NCI-H2196 (cell line): ENCODE results near the gene DHTKD1.
"Not testable (repeated sequence)": the region's sequence is repeated elsewhere in the genome, so short reads cannot be mapped to it uniquely, and the experiment has no call there.

Experiments used
- DNase-seq: peaks from one replicate; lab custom pipeline; 2025; ENCODE audit not compliant: unreplicated experiment; lab: John Stamatoyannopoulos, UW

DHTKD1 gene

GRCh38 chr10:12062754-12063482 is 5.8 kb upstream of the DHTKD1 start:
- DNase-seq = no peak

GRCh38 chr10:12063483-12063818 is 5.3 kb upstream of the DHTKD1 start:
- no peak for DNase-seq

GRCh38 chr10:12067336-12067735 is 1.4 kb upstream of the DHTKD1 start:
- DNase-seq = no peak

GRCh38 chr10:12071441-12071840 is 2.7 kb downstream of the DHTKD1 start:
- not testable (repeated sequence) for DNase-seq

- DNase-seq = no peak
These were observed 4.8 kb downstream of the DHTKD1 start for GRCh38 chr10:12073526-12073925.

- no peak for DNase-seq
These were observed 8.9 kb downstream of the DHTKD1 start for GRCh38 chr10:12077580-12078180.

- DNase-seq = no peak
These were observed 12.7 kb downstream of the DHTKD1 start for GRCh38 chr10:12081470-12081869.

- DNase-seq = no peak
These were observed 13.3 kb downstream of the DHTKD1 start for GRCh38 chr10:12081879-12082557.

- no peak for DNase-seq
These were observed 20.2 kb downstream of the DHTKD1 start for GRCh38 chr10:12088919-12089318.

- DNase-seq = no peak
These were observed 22.7 kb downstream of the DHTKD1 start for GRCh38 chr10:12091421-12091820.

GRCh38 chr10:12097361-12097760 is 28.6 kb downstream of the DHTKD1 start:
- not testable (repeated sequence) for DNase-seq

GRCh38 chr10:12097791-12098190 is 29.0 kb downstream of the DHTKD1 start:
- DNase-seq = peak; percentile 49

- no peak for DNase-seq
These were observed 30.2 kb downstream of the DHTKD1 start for GRCh38 chr10:12098966-12099365.

GRCh38 chr10:12103802-12104201 is 35.0 kb downstream of the DHTKD1 start:
- DNase-seq = no peak

- DNase-seq = no peak
These were observed 39.0 kb downstream of the DHTKD1 start for GRCh38 chr10:12107781-12108180.

- DNase-seq = no peak
These were observed 40.5 kb downstream of the DHTKD1 start for GRCh38 chr10:12109286-12109685.

- no peak for DNase-seq
These were observed 42.8 kb downstream of the DHTKD1 start for GRCh38 chr10:12111528-12111927.

GRCh38 chr10:12113627-12114026 is 44.9 kb downstream of the DHTKD1 start:
- DNase-seq = no peak

- DNase-seq = no peak
These were observed 52.9 kb downstream of the DHTKD1 start for GRCh38 chr10:12121673-12122072.

- DNase-seq = peak; percentile 88
These were observed 60.7 kb downstream of the DHTKD1 start, which contains the start of gene SEC61A2 for GRCh38 chr10:12129222-12130111. Gene SEC61A2 (plus strand): TSS chr10:12129677. CDS start chr10:12129788, 111 bp downstream.

GRCh38 chr10:12130237-12130872 is 61.6 kb downstream of the DHTKD1 start:
- DNase-seq = no peak
